Mesenchymal stem cell (in vitro differentiated cells and primary cell): ENCODE measurements around the gene SUSD4.

Source experiments
- DNase-seq: peaks from one replicate; pipeline ENCODE4 v3.0.0-alpha.2; 2013
- H2AFZ ChIP-seq: one replicate; pipeline ENCODE4 v1.6.1; 2013; ENCODE audit warnings: low read depth, mild to moderate bottlenecking, control low read depth, inconsistent platforms, low read length, moderate library complexity
- H2AK5ac ChIP-seq: 2 replicates; pipeline ENCODE4 v1.6.1; 2013; ENCODE audit warnings: low read length, moderate library complexity, mild to moderate bottlenecking, inconsistent platforms; ENCODE audit not compliant: severe bottlenecking
- H2BK120ac ChIP-seq: one replicate; pipeline ENCODE4 v1.6.1; 2013; ENCODE audit warnings: low read depth, mild to moderate bottlenecking, inconsistent platforms, low read length, moderate library complexity
- H2BK12ac ChIP-seq, 2 experiments: one replicate each; pipeline ENCODE4 v1.6.1; 2013; ENCODE audit warnings: inconsistent platforms in 2 of 2, low read length in 2 of 2, mild to moderate bottlenecking in 2 of 2, moderate library complexity in 2 of 2, control low read depth in 1 of 2
- H2BK15ac ChIP-seq: one replicate; pipeline ENCODE4 v1.6.1; 2013; ENCODE audit warnings: mild to moderate bottlenecking, low read depth, inconsistent platforms; ENCODE audit not compliant: poor library complexity, severe bottlenecking
- H2BK5ac ChIP-seq: 2 replicates; pipeline ENCODE4 v1.6.1; 2013; ENCODE audit warnings: low read depth, mild to moderate bottlenecking, low read length, control low read depth, inconsistent platforms; ENCODE audit not compliant: poor library complexity, severe bottlenecking
- H3K14ac ChIP-seq, 2 experiments: one replicate each; pipeline ENCODE4 v1.6.1; 2013; ENCODE audit warnings: inconsistent platforms in 2 of 2, low read length in 2 of 2, control low read depth in 1 of 2, mild to moderate bottlenecking in 1 of 2, moderate library complexity in 1 of 2
- H3K18ac ChIP-seq, 2 experiments: one replicate each; pipeline ENCODE4 v1.6.1; 2013; ENCODE audit warnings: inconsistent platforms in 2 of 2, low read length in 2 of 2, control low read depth in 1 of 2, low read depth in 1 of 2, mild to moderate bottlenecking in 1 of 2
- H3K23ac ChIP-seq, 2 experiments: one replicate each; pipeline ENCODE4 v1.6.1; 2013; ENCODE audit warnings: inconsistent platforms in 2 of 2, low read length in 2 of 2, mild to moderate bottlenecking in 2 of 2, moderate library complexity in 2 of 2, control low read depth in 1 of 2
- H3K27ac ChIP-seq: 2 replicates; pipeline ENCODE4 v1.5.1; 2013; ENCODE audit warnings: mild to moderate bottlenecking, moderate library complexity, low read length, control low read depth, inconsistent platforms; ENCODE audit not compliant: poor library complexity, severe bottlenecking
- H3K27me3 ChIP-seq, 2 experiments: 2 replicates each; pipeline versions ENCODE4 v1.6.1 to v1.7.0; 2013; ENCODE audit warnings: low read length in 2 of 2, mild to moderate bottlenecking in 2 of 2, moderate library complexity in 2 of 2, control low read depth in 1 of 2, inconsistent platforms in 1 of 2; ENCODE audit not compliant: control insufficient read depth in 1 of 2, insufficient read depth in 1 of 2
- H3K36me3 ChIP-seq, 2 experiments: 2 replicates each; pipeline versions ENCODE4 v1.6.1 to v1.7.0; 2013; ENCODE audit warnings: low read length in 2 of 2, control low read depth in 1 of 2, inconsistent platforms in 1 of 2, low read depth in 1 of 2, mild to moderate bottlenecking in 1 of 2; ENCODE audit not compliant: insufficient read depth in 2 of 2, control insufficient read depth in 1 of 2
- H3K4ac ChIP-seq, 2 experiments: one replicate each; pipeline ENCODE4 v1.6.1; 2013; ENCODE audit warnings: inconsistent platforms in 2 of 2, low read length in 2 of 2, mild to moderate bottlenecking in 2 of 2, moderate library complexity in 2 of 2, control low read depth in 1 of 2, low read depth in 1 of 2
- H3K4me1 ChIP-seq: 2 replicates; pipeline ENCODE4 v1.6.1; 2013; ENCODE audit warnings: low read depth, low read length, control low read depth; ENCODE audit not compliant: control insufficient read depth, insufficient read depth
- H3K4me2 ChIP-seq: 2 replicates; pipeline ENCODE4 v1.6.1; 2013; ENCODE audit warnings: low read length, mild to moderate bottlenecking, inconsistent platforms; ENCODE audit not compliant: poor library complexity, severe bottlenecking
- H3K4me3 ChIP-seq, 2 experiments: 2 replicates each; pipeline versions ENCODE4 v1.5.1 to v1.7.0; 2013; ENCODE audit warnings: low read length in 2 of 2, mild to moderate bottlenecking in 2 of 2, control low read depth in 1 of 2, low read depth in 1 of 2; ENCODE audit not compliant: insufficient read depth in 1 of 2
- H3K79me1 ChIP-seq: replicated peaks from 2 replicates; pipeline ENCODE4 v1.6.1; 2013; ENCODE audit warnings: mild to moderate bottlenecking, control low read depth, low read length, inconsistent platforms; ENCODE audit not compliant: poor library complexity, severe bottlenecking
- H3K9ac ChIP-seq: 2 replicates; pipeline ENCODE4 v1.7.0; 2013; ENCODE audit warnings: mild to moderate bottlenecking, low read length, moderate library complexity
- H3K9me3 ChIP-seq: 2 replicates; pipeline ENCODE4 v1.7.0; 2013; ENCODE audit warnings: mild to moderate bottlenecking, low read length; ENCODE audit not compliant: control insufficient read depth
- H4K8ac ChIP-seq: one replicate; pipeline ENCODE4 v1.6.1; 2013; ENCODE audit warnings: inconsistent platforms, mild to moderate bottlenecking, low read length, moderate library complexity
- H4K91ac ChIP-seq: one replicate; pipeline ENCODE4 v1.6.1; 2013; ENCODE audit warnings: mild to moderate bottlenecking, low read length, inconsistent platforms
- WGBS: methylation state at CpG from one replicate; pipeline ENCODE4 v1.1.7; 2013; ENCODE audit warnings: mixed read lengths; 5-methylcytosine and 5-hydroxymethylcytosine counted together

Gene SUSD4

DNA sequence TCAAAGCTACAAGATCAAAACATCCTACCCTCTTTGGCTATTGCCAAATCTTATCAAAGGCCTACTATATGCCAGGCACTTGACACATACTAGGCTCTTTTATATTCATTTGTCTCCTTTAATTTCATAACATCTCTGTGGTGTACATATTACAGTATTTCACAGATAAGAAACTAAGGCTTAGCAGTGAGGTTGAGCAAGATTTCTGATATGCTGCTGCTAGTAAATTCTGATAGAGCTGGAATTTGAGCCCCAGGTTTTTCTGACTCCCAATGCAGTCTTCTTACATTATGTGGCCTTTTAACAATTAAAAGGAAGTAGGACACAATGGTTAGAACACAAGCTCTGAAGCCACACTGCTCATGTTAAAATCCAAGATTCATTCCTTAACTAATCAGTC, 46.1 kb upstream of the SUSD4 start:
- H3K36me3 ChIP-seq: no peaks in the 10 kb centered on the region
- no peaks in the 10 kb centered on the region for H3K79me1 ChIP-seq
- no peaks in the 10 kb centered on the region for H3K9me3 ChIP-seq
- H2BK120ac ChIP-seq: no peak overlapping the region
- H3K9ac ChIP-seq: no peak overlapping the region
- H3K27me3 ChIP-seq: no peaks in the 10 kb centered on the region
- no peak overlapping the region for H2AFZ ChIP-seq
- no peak overlapping the region for H3K4me2 ChIP-seq
- H3K23ac ChIP-seq: no peak overlapping the region
- no peak overlapping the region for H3K14ac ChIP-seq
- H3K4ac ChIP-seq: no peak overlapping the region
- no peak overlapping the region for H3K27ac ChIP-seq
- no peak overlapping the region for H2BK15ac ChIP-seq
- no peak overlapping the region for H3K18ac ChIP-seq
- no peak overlapping the region for H2BK5ac ChIP-seq
- no peak overlapping the region for H2AK5ac ChIP-seq
- H3K4me1 ChIP-seq: peaks cover 5% of the 10 kb centered on the region
- H4K8ac ChIP-seq: no peak overlapping the region
- DNase-seq: no peak
- no peak overlapping the region for H4K91ac ChIP-seq
- no peak overlapping the region for H2BK12ac ChIP-seq
- H3K4me3 ChIP-seq: no peak overlapping the region

DNA sequence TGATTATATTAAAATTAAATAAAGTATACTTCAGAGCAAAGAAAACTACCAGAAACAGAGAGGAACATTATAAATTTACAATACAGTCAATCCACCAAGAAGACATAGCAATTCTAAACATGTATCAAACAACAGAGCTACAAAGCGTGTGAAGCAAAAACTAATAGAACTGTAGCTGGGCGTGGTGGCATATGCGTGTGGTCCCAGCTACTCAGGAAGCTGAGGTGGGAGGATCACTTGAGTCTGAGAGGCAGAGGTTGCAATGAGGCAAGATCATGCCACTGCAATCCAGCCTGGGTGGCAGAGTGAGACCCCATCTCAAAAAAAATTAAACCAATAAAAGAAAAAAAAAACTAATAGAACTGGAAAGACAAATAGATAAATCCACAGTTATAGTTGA, 41.5 kb upstream of the SUSD4 start:
- 96% methylated on average over 3 of the region's 3 CpGs for WGBS

GRCh38 chr1:223403184-223403815, 39.3 kb upstream of the SUSD4 start:
- no peaks in the 10 kb centered on the region for H3K9me3 ChIP-seq
- H3K4ac ChIP-seq: no peak overlapping the region
- H2BK12ac ChIP-seq: no peak overlapping the region
- H3K9ac ChIP-seq: peak overlapping the region; percentile 37
- H2AFZ ChIP-seq: no peak overlapping the region
- H3K4me2 ChIP-seq: no peak overlapping the region
- H2BK120ac ChIP-seq: no peak overlapping the region
- no peak overlapping the region for H3K14ac ChIP-seq
- H3K23ac ChIP-seq: no peak overlapping the region
- peak; percentile 16 for DNase-seq
- H4K8ac ChIP-seq: no peak overlapping the region
- no peak overlapping the region for H2BK5ac ChIP-seq
- no peaks in the 10 kb centered on the region for H3K27me3 ChIP-seq
- no peaks in the 10 kb centered on the region for H3K79me1 ChIP-seq
- H4K91ac ChIP-seq: no peak overlapping the region
- H3K27ac ChIP-seq: peak overlapping the region; percentile 69
- peak overlapping the region in 1 of 2 experiments; percentile 38 for H3K4me3 ChIP-seq
- 92% methylated on average over 1 of the region's 3 CpGs for WGBS
- no peak overlapping the region for H2BK15ac ChIP-seq
- H3K36me3 ChIP-seq: no peaks in the 10 kb centered on the region
- no peak overlapping the region for H3K18ac ChIP-seq
- H2AK5ac ChIP-seq: peak overlapping the region; percentile 95
- peaks cover 3% of the 10 kb centered on the region for H3K4me1 ChIP-seq

More for the DNA sequence above, 41.5 kb upstream of the SUSD4 start:
- no peaks in the 10 kb centered on the region for H3K9me3 ChIP-seq
- no peak overlapping the region for H3K4ac ChIP-seq
- H2BK120ac ChIP-seq: no peak overlapping the region
- H3K18ac ChIP-seq: no peak overlapping the region
- H3K4me3 ChIP-seq: no peak overlapping the region
- no peaks in the 10 kb centered on the region for H3K36me3 ChIP-seq
- H3K27me3 ChIP-seq: no peaks in the 10 kb centered on the region
- H2AK5ac ChIP-seq: no peak overlapping the region
- no peak overlapping the region for H2BK15ac ChIP-seq
- no peak for DNase-seq
- no peaks in the 10 kb centered on the region for H3K79me1 ChIP-seq
- H3K14ac ChIP-seq: no peak overlapping the region
- no peak overlapping the region for H4K8ac ChIP-seq
- no peak overlapping the region for H3K23ac ChIP-seq
- no peak overlapping the region for H4K91ac ChIP-seq
- no peak overlapping the region for H3K4me2 ChIP-seq
- no peak overlapping the region for H3K9ac ChIP-seq
- peaks cover 3% of the 10 kb centered on the region for H3K4me1 ChIP-seq
- no peak overlapping the region for H2AFZ ChIP-seq
- no peak overlapping the region for H2BK12ac ChIP-seq
- H2BK5ac ChIP-seq: no peak overlapping the region
- H3K27ac ChIP-seq: no peak overlapping the region

DNA sequence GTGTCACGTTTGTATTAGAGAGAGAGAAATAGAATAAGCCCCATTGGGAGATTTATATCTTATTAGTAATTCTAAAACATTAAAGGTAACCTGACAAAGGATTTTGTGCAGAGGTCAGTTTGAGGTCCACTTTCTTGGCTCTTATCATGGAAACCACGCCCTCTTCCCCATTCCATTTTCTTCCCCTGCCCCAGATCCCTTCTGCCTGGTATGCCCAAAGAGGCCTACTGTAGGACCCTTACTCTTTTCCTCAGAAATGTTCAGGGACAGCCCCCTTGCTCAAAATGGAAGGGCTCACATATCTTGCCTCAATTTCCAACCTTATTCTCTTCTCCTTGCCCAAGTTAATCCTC, 38.8 kb upstream of the SUSD4 start:
- Histone ChIP-seq H3K4me2 (no peak overlapping the region), H3K9me3 (no peaks in the 10 kb centered on the region), H4K8ac (no peak overlapping the region), H3K27me3 (no peaks in the 10 kb centered on the region), H2AFZ (no peak overlapping the region), H2AK5ac (peak overlapping the region; percentile 95), H2BK5ac (peak overlapping the region; percentile 82), H3K14ac (no peak overlapping the region), H3K23ac (no peak overlapping the region), H3K18ac (no peak overlapping the region), H3K27ac (peak overlapping the region; percentile 69), H3K36me3 (no peaks in the 10 kb centered on the region), H3K4me3 (peak overlapping the region in 1 of 2 experiments; percentile 38), H3K79me1 (no peaks in the 10 kb centered on the region), H4K91ac (no peak overlapping the region), H3K4ac (no peak overlapping the region), H3K9ac (peak overlapping the region; percentile 37), H2BK12ac (no peak overlapping the region), H3K4me1 (peaks cover 3% of the 10 kb centered on the region), H2BK120ac (no peak overlapping the region), H2BK15ac (no peak overlapping the region)
- no peak for DNase-seq
- WGBS: 73% methylated on average over 1 of the region's 2 CpGs
